ENCODE results near the gene KLHL36. TPM values are rescaled to one million over a fixed set of nuclear protein-coding genes. Genes with fewer than 3 reads are reported as not detected.

The KLHL36 gene
- total and polyA plus RNA-seq, 8 donors = 18.1 to 41.5 (median 26.5) TPM

DNA sequence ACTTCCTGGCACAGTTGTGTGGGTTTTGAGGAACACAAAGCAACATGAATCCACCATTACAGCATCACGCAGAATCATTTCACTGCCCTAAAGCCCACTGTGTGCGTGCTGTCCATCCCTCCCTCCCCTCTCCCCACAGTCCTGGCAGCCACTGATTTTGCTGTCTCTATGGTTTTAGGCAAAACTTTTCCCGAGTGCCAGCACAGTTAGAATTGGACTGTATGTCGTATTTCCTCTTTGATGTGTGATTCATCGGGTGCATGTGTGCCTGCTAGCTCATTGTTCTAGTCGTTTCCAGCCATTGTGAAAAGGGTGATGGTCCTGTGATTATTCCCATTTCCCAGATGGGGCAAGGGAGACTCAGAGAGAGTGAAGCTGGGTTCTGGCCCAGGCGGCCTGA, 12.7 kb downstream of the KLHL36 start:
- 83 to 87% methylated on average over 7 of the region's 7 CpGs for WGBS, 2 donors
- no peak overlapping the region for H3K4me3 ChIP-seq
- ATAC-seq (peak in 1 of 4 donors; percentile 10), FAIRE-seq (no peak), DNase-seq (no peak)
- H3K36me3 ChIP-seq = peaks cover 7 to 69% (median 38%) of the 10 kb centered on the region in 3 donors
- TF ChIP-seq, protein P1, sequence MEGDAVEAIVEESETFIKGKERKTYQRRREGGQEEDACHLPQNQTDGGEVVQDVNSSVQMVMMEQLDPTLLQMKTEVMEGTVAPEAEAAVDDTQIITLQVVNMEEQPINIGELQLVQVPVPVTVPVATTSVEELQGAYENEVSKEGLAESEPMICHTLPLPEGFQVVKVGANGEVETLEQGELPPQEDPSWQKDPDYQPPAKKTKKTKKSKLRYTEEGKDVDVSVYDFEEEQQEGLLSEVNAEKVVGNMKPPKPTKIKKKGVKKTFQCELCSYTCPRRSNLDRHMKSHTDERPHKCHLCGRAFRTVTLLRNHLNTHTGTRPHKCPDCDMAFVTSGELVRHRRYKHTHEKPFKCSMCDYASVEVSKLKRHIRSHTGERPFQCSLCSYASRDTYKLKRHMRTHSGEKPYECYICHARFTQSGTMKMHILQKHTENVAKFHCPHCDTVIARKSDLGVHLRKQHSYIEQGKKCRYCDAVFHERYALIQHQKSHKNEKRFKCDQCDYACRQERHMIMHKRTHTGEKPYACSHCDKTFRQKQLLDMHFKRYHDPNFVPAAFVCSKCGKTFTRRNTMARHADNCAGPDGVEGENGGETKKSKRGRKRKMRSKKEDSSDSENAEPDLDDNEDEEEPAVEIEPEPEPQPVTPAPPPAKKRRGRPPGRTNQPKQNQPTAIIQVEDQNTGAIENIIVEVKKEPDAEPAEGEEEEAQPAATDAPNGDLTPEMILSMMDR (IDR thresholded peaks at IDR 0.05) = no peak
- no peak overlapping the region for H3K27ac ChIP-seq
- H3K4me1 ChIP-seq = no peaks in the 10 kb centered on the region
- H3K27me3 ChIP-seq = no peaks in the 10 kb centered on the region
- H3K9me3 ChIP-seq = no peaks in the 10 kb centered on the region
- intact Hi-C loops (cut with DNase I) = no loop called here

DNA sequence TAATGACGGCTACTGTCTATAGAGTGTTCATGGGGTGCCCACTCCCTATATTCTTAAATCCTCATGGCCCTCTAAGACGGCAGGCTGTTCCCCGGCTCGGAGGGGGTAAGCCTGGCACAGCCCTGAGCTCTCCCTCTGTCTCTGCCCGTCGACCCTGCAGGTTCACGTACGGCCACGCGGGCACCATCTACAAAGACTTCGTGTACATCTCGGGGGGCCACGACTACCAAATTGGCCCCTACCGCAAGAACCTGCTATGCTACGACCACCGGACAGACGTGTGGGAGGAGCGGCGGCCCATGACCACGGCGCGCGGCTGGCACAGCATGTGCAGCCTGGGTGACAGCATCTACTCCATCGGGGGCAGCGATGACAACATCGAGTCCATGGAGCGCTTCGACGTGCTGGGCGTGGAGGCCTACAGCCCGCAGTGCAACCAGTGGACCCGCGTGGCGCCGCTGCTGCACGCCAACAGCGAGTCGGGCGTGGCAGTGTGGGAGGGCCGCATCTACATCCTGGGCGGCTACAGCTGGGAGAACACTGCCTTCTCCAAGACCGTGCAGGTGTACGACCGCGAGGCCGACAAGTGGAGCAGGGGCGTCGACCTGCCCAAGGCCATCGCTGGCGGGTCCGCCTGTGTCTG, 13.2 kb downstream of the KLHL36 start:
- 93 to 95% methylated on average over 51 of the region's 51 CpGs for WGBS, 2 donors
- Histone ChIP-seq H3K9me3 (no peaks in the 10 kb centered on the region), H3K4me3 (no peak overlapping the region), H3K36me3 (peaks cover 7 to 68% (median 38%) of the 10 kb centered on the region in 3 donors), H3K4me1 (no peaks in the 10 kb centered on the region), H3K27ac (no peak overlapping the region), H3K27me3 (no peaks in the 10 kb centered on the region)
- intact Hi-C loops (cut with DNase I) = no loop called here
- ATAC-seq = no peak
- DNase-seq = peak in 1 of 6 donors; percentile 63
- TF ChIP-seq, protein P1 (IDR thresholded peaks at IDR 0.05) = no peak
- no peak for FAIRE-seq

DNA sequence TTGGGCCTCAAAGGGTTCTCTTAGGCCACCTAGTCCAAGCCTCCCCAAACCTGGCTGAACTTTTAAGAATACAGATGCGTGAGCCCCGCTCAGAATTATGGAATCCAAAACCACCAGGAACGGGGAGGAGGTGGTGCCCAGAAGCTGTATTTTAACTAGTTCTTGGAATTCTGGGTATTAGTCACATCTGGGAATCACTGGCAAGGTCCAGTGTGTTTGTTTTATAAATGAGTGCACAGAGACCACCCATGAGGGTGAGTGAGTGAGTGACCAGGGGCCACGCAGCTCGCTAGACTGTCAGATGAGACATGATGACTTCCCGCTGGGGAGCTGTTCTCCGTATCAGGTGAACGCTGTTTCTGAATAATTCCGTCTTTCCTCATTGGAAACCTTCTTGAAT, 14.2 kb downstream of the KLHL36 start:
- intact Hi-C loops (cut with DNase I) = no loop called here
- FAIRE-seq = no peak
- no peak overlapping the region for H3K4me3 ChIP-seq
- WGBS, 2 donors = 93 to 96% methylated on average over 9 of the region's 9 CpGs
- no peak overlapping the region for H3K27ac ChIP-seq
- ATAC-seq = no peak
- no peaks in the 10 kb centered on the region for H3K4me1 ChIP-seq
- H3K9me3 ChIP-seq = no peaks in the 10 kb centered on the region
- DNase-seq = no peak
- TF ChIP-seq, protein P1 (IDR thresholded peaks at IDR 0.05) = no peak
- H3K27me3 ChIP-seq = no peaks in the 10 kb centered on the region
- H3K36me3 ChIP-seq = peaks cover 2 to 59% (median 35%) of the 10 kb centered on the region in 3 donors

DNA sequence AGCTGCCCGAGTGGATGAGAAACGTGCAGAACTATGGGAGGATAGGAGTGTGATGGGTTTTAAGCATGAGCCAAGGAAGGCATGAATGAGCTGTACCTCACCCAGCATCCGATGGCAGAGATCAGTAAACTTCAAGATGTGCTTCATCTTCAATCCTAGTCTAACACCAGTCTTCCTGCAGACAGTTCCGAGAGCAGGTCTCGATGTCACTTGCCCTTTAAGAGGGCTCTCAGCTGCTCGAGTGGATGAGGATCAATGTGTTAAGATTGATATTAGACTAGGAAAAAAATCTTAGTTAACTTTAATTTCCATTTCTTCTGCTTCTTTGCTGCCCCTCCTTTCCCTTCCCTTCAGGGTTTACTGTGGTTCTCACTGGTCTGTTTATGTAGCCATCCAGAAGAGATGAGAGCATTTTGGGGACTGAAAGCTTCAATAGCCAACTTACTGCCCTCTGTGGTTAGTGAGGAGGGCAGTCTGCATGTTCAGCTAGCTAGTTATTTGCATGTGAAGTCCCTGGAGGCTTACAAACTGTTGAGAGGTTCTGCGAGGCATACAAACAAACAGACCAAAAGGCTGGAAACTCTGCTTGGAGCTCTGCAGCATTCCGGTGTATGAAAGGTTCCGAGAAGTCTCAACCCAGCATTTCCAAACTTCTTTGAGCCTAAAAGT, 15.3 kb downstream of the KLHL36 start:
- WGBS, 2 donors = 70 to 80% methylated on average over 9 of the region's 9 CpGs
- DNase-seq (no peak), FAIRE-seq (no peak), ATAC-seq (no peak)
- Histone ChIP-seq H3K27ac (no peak overlapping the region), H3K4me1 (no peaks in the 10 kb centered on the region), H3K4me3 (no peak overlapping the region), H3K27me3 (no peaks in the 10 kb centered on the region), H3K9me3 (no peaks in the 10 kb centered on the region), H3K36me3 (peaks cover 0 to 48% (median 28%) of the 10 kb centered on the region in 3 donors)
- intact Hi-C loops (cut with DNase I) = no loop called here
- TF ChIP-seq, protein P1 (IDR thresholded peaks at IDR 0.05) = no peak

DNA sequence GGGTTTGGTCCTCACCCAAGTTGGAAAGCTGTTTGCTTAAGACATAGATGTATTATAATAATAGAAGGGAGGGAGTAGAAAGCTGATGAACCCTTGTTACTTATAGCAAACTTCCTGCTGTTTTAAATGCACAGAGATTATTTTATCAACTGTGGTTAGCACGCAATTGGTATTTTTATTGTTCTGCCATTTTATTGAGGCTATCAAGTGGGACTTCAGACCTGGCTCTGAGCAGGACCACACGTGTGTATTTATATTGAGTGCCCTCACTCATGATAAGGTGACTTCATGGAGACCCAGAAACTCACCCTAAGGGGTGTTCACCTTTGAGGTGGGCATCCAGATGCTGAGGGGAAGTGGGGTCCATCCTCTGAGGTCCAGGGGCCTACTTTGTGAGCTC, 17.0 kb downstream of the KLHL36 start:
- H3K9me3 ChIP-seq = no peaks in the 10 kb centered on the region
- FAIRE-seq = no peak
- H3K4me1 ChIP-seq = no peaks in the 10 kb centered on the region
- TF ChIP-seq, protein P1 (IDR thresholded peaks at IDR 0.05) = no peak
- no peak overlapping the region for H3K4me3 ChIP-seq
- ATAC-seq = no peak
- intact Hi-C loops (cut with DNase I) = no loop called here
- no peak for DNase-seq
- 85 to 95% methylated on average over 2 of the region's 2 CpGs for WGBS, 2 donors
- no peaks in the 10 kb centered on the region for H3K27me3 ChIP-seq
- H3K27ac ChIP-seq = no peak overlapping the region
- peaks cover 0 to 30% (median 21%) of the 10 kb centered on the region in 3 donors for H3K36me3 ChIP-seq
